ENCODE data around the gene FALEC.
A peak's percentile ranks its signal among the peaks of the same experiment; 100 is the strongest.

Gene FALEC

GRCh38 chr1:150515328-150516049 lies at the start of gene FALEC:
FALEC (plus strand) TSS chr1:150515752.
- DNase-seq = peak; percentile 89

GRCh38 chr1:150466964-150467363 lies 48.6 kb upstream of the FALEC start:
- no peak for DNase-seq

- DNase-seq = no peak
Measured at GRCh38 chr1:150469291-150469690, 46.3 kb upstream of the FALEC start.

GRCh38 chr1:150472601-150473200 lies 42.9 kb upstream of the FALEC start:
- no peak for DNase-seq

- DNase-seq = no peak
Measured at GRCh38 chr1:150473659-150474058, 41.9 kb upstream of the FALEC start.

- DNase-seq = no peak
Measured at GRCh38 chr1:150474869-150475268, 40.7 kb upstream of the FALEC start.

- DNase-seq = no peak
Measured at GRCh38 chr1:150476754-150477153, 38.8 kb upstream of the FALEC start.

- no peak for DNase-seq
Measured at GRCh38 chr1:150477320-150477719, 38.2 kb upstream of the FALEC start.

GRCh38 chr1:150477733-150478132 lies 37.8 kb upstream of the FALEC start:
- DNase-seq = no peak

GRCh38 chr1:150479370-150479769 lies 36.2 kb upstream of the FALEC start:
- DNase-seq = no peak

- DNase-seq = no peak
Measured at GRCh38 chr1:150479927-150480352, 35.6 kb upstream of the FALEC start.

GRCh38 chr1:150484431-150484830 lies 31.1 kb upstream of the FALEC start:
- DNase-seq = no peak

- DNase-seq = no peak
Measured at GRCh38 chr1:150484861-150485260, 30.7 kb upstream of the FALEC start.

GRCh38 chr1:150486966-150487762 lies 28.4 kb upstream of the FALEC start, which contains the start of gene TARS2:
TARS2 (plus strand) TSS chr1:150487419; CDS start chr1:150487451, 32 bp downstream.
- DNase-seq = peak; percentile 88

- no peak for DNase-seq
Measured at GRCh38 chr1:150487763-150488115, 27.8 kb upstream of the FALEC start.

- DNase-seq = no peak
Measured at GRCh38 chr1:150493175-150493574, 22.4 kb upstream of the FALEC start.

GRCh38 chr1:150498342-150498741 lies 17.2 kb upstream of the FALEC start:
- no peak for DNase-seq

- DNase-seq = no peak
Measured at GRCh38 chr1:150505431-150505830, 10.1 kb upstream of the FALEC start.

GRCh38 chr1:150507912-150508864 lies 7.4 kb upstream of the FALEC start, which contains the start of gene ECM1:
ECM1 (plus strand) TSS chr1:150508109; CDS start chr1:150508210, 101 bp downstream.
- DNase-seq = no peak

GRCh38 chr1:150508982-150509381 lies 6.6 kb upstream of the FALEC start:
- no peak for DNase-seq

- DNase-seq = no peak
Measured at GRCh38 chr1:150511551-150511950, 4.0 kb upstream of the FALEC start.

GRCh38 chr1:150511985-150512660 lies 3.4 kb upstream of the FALEC start:
- DNase-seq = no peak

All from stimulated activated CD4-positive, alpha-beta T cell treated with anti-CD3 and anti-CD28 coated beads, Interleukin-12 subunit alpha, Interleukin-12 subunit beta, amount 100 ng/mL, for 4 hours (primary cell).